Uterus (tissue), 4 donors: ENCODE results near the gene CCNF. TPM values are rescaled to one million over a fixed set of nuclear protein-coding genes. Genes with fewer than 3 reads are reported as not detected.
A peak's percentile ranks its signal among the peaks of the same experiment; 100 is the strongest.
"Not testable (repeated sequence)": the region's sequence is repeated elsewhere in the genome, so short reads cannot be mapped to it uniquely, and the experiment has no call there.

Experiments used
- DNase-seq, 2 donors: peaks; one replicate each; pipeline ENCODE4 v3.0.0-alpha.2; 2019 to 2020
- H3K27ac ChIP-seq, 2 donors: fragments of 200-600 bp; sonication (generic); 1 replicate in 1 of 2; 2 replicates in 1 of 2; pipeline ENCODE4 v1.5.1; 2016 to 2018
- H3K27me3 ChIP-seq, 2 donors: fragments of 200-600 bp; sonication (generic); one replicate each; pipeline ENCODE4 v1.5.1; 2018 to 2019; ENCODE audit warnings: control low read depth in 1 of 2
- H3K36me3 ChIP-seq, 2 donors: fragments of 200-600 bp; sonication (generic); one replicate each; pipeline ENCODE4 v1.5.1; 2019; ENCODE audit warnings: control low read depth in 1 of 2
- H3K4me1 ChIP-seq, 2 donors: fragments of 200-600 bp; sonication (generic); one replicate each; pipeline ENCODE4 v1.5.1; 2018 to 2019; ENCODE audit warnings: control low read depth in 1 of 2
- H3K4me3 ChIP-seq, 2 donors: fragments of 200-600 bp; sonication (generic); 1 replicate in 1 of 2; 2 replicates in 1 of 2; pipeline ENCODE4 v1.5.1; 2018 to 2019; ENCODE audit warnings: mild to moderate bottlenecking in 1 of 2
- H3K9me3 ChIP-seq, 2 donors: fragments of 200-600 bp; sonication (generic); one replicate each; pipeline ENCODE4 v1.5.1; 2019; ENCODE audit warnings: control low read depth in 1 of 2
- POLR2A ChIP-seq, 2 donors: fragments of 450-650 bp; IDR thresholded peaks; one replicate each; pipeline ENCODE4 v1.6.1; 2016; ENCODE audit warnings: antibody characterized with exemption in 2 of 2, mild to moderate bottlenecking in 1 of 2, moderate library complexity in 1 of 2
- intact Hi-C: fragments of 100-400 bp; cut with DNase I; formaldehyde crosslinking; loops from one replicate; pipeline ENCODE4 v1.15.1; 2023; ENCODE audit warnings: low total_unique reads
- total RNA-seq, 4 donors: library from RNA; depleted of rRNA in 3 of 4; stranded (reverse); fragments of >200 nt in 3 of 4; gene quantifications; one replicate each; pipeline versions ENCODE4 v1.1.0 to v1.2.4, GENCODE V29; 2014 to 2023
- TF ChIP-seq, protein P1 (sequence below), 4 experiments: fragments of 200-600 bp in 2 of 4; fragments of 450-650 bp in 2 of 4; sonication (generic) in 2 of 4; IDR thresholded peaks; one replicate each; pipeline ENCODE4 v1.5.1; 2016 to 2019; ENCODE audit warnings: antibody characterized with exemption in 4 of 4, mild to moderate bottlenecking in 2 of 4, moderate library complexity in 1 of 4
- donor health status: DM: yes; HTN: yes; CAD: no.

CCNF gene, protein sequence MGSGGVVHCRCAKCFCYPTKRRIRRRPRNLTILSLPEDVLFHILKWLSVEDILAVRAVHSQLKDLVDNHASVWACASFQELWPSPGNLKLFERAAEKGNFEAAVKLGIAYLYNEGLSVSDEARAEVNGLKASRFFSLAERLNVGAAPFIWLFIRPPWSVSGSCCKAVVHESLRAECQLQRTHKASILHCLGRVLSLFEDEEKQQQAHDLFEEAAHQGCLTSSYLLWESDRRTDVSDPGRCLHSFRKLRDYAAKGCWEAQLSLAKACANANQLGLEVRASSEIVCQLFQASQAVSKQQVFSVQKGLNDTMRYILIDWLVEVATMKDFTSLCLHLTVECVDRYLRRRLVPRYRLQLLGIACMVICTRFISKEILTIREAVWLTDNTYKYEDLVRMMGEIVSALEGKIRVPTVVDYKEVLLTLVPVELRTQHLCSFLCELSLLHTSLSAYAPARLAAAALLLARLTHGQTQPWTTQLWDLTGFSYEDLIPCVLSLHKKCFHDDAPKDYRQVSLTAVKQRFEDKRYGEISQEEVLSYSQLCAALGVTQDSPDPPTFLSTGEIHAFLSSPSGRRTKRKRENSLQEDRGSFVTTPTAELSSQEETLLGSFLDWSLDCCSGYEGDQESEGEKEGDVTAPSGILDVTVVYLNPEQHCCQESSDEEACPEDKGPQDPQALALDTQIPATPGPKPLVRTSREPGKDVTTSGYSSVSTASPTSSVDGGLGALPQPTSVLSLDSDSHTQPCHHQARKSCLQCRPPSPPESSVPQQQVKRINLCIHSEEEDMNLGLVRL
- 10 to 100 TPM in 1 of 4 donors, 1 to 10 TPM in 1, under 1 TPM in 1, not detected in 1; under 0.01 to 11.8 (median 1.9) TPM for total RNA-seq

GRCh38 chr16:2429034-2429770 lies at the start of gene CCNF:
CCNF (plus strand) TSS chr16:2429447; CDS start chr16:2429482, 35 bp downstream.
- Histone ChIP-seq H3K4me1 (peaks cover 6 to 9% of the 10 kb centered on the region in 2 donors), H3K27ac (peak within 1 kb of the TSS; percentile 30 to 83), H3K27me3 (no peaks in the 10 kb centered on the region), H3K9me3 (no peaks in the 10 kb centered on the region), H3K4me3 (peak within 1 kb of the TSS; percentile 46 to 74), H3K36me3 (no peaks in the 10 kb centered on the region)
- TF ChIP-seq, protein P1, sequence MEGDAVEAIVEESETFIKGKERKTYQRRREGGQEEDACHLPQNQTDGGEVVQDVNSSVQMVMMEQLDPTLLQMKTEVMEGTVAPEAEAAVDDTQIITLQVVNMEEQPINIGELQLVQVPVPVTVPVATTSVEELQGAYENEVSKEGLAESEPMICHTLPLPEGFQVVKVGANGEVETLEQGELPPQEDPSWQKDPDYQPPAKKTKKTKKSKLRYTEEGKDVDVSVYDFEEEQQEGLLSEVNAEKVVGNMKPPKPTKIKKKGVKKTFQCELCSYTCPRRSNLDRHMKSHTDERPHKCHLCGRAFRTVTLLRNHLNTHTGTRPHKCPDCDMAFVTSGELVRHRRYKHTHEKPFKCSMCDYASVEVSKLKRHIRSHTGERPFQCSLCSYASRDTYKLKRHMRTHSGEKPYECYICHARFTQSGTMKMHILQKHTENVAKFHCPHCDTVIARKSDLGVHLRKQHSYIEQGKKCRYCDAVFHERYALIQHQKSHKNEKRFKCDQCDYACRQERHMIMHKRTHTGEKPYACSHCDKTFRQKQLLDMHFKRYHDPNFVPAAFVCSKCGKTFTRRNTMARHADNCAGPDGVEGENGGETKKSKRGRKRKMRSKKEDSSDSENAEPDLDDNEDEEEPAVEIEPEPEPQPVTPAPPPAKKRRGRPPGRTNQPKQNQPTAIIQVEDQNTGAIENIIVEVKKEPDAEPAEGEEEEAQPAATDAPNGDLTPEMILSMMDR (IDR thresholded peaks at IDR 0.05): peak in 2 of 4 experiments; percentile 31 to 52
- TF ChIP-seq POLR2A (IDR thresholded peaks at IDR 0.05): peak; percentile 26 to 66
- DNase-seq: peak; percentile 96 to 98
- intact Hi-C loops: no loop called here

GRCh38 chr16:2383501-2383900 lies 45.7 kb upstream of the CCNF start:
- Histone ChIP-seq H3K9me3 (no peaks in the 10 kb centered on the region), H3K4me1 (no peaks in the 10 kb centered on the region), H3K27ac (no peak overlapping the region), H3K4me3 (no peak overlapping the region), H3K27me3 (no peaks in the 10 kb centered on the region), H3K36me3 (no peaks in the 10 kb centered on the region)
- DNase-seq: no peak
- no peak for TF ChIP-seq POLR2A (IDR thresholded peaks at IDR 0.05)
- TF ChIP-seq, protein P1 (IDR thresholded peaks at IDR 0.05): no peak
- intact Hi-C loops: no loop called here

DNA sequence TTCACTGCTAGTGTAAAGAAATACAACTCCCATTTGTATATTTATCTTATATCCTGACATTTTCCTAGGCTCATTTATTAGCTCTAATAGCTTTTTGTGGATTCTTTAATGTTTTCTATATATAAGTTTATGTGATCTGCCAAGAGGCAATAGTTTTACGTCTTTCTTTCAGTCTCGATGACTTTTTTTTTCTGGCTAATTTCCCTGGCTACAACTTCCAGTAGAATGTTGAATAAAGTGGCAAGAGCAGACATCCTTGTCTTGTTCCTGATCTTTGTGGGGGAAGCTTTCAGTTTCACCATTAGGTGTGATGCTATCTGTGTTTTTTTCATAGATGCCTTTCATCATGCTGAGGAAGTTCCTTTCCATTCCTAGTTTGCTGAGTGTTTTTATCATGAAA lies 44.8 kb upstream of the CCNF start:
- H3K4me3 ChIP-seq: no peak overlapping the region
- no peak for DNase-seq
- H3K9me3 ChIP-seq: no peaks in the 10 kb centered on the region
- intact Hi-C loops: no loop called here
- H3K36me3 ChIP-seq: no peaks in the 10 kb centered on the region
- no peaks in the 10 kb centered on the region for H3K4me1 ChIP-seq
- H3K27me3 ChIP-seq: no peaks in the 10 kb centered on the region
- no peak overlapping the region for H3K27ac ChIP-seq
- no peak for TF ChIP-seq POLR2A (IDR thresholded peaks at IDR 0.05)
- TF ChIP-seq, protein P1 (IDR thresholded peaks at IDR 0.05): no peak

- no peaks in the 10 kb centered on the region for H3K27me3 ChIP-seq
- no peak overlapping the region for H3K27ac ChIP-seq
- H3K9me3 ChIP-seq: no peaks in the 10 kb centered on the region
- no peaks in the 10 kb centered on the region for H3K4me1 ChIP-seq
- H3K4me3 ChIP-seq: no peak overlapping the region
- intact Hi-C loops: no loop called here
- no peaks in the 10 kb centered on the region for H3K36me3 ChIP-seq
- DNase-seq: no peak
- TF ChIP-seq, protein P1 (IDR thresholded peaks at IDR 0.05): no peak
- TF ChIP-seq POLR2A (IDR thresholded peaks at IDR 0.05): no peak
Observed at GRCh38 chr16:2385190-2385836, 43.9 kb upstream of the CCNF start.

DNA sequence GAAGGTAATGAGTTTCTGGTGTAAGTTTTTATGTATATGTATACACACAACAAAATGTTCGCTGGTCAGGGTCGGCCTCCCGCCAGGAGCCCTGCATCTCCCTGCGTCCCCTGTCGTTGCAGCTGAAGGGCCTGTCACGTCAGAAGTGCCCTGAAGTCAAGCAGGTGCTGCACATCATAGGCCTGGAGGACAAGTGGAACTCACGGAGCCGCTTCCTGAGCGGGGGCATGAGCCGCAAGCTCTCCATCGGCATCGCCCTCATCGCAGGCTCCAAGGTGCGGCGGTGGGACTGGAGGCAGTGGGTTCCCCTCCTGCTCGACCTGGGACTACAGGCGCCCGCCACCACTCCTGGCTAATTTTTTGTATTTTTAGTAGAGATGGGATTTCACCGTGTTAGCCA lies 43.3 kb upstream of the CCNF start:
- H3K27ac ChIP-seq, H3K4me3 ChIP-seq, DNase-seq, H3K9me3 ChIP-seq, intact Hi-C loops, H3K27me3 ChIP-seq, H3K36me3 ChIP-seq, H3K4me1 ChIP-seq: not testable (repeated sequence)
